Chondrocyte (in vitro differentiated cells): ENCODE measurements around the gene ITLN2. TPM values are rescaled to one million over a fixed set of nuclear protein-coding genes. Genes with fewer than 3 reads are reported as not detected.

Experiments
- DNase-seq: peaks from one replicate; pipeline ENCODE4 v3.0.0; 2021; ENCODE audit warnings: mixed read lengths, low spot score
- H3K27ac Mint-ChIP-seq: one replicate; pipeline ENCODE4 v1.8.0; 2021; ENCODE audit warnings: mild to moderate bottlenecking, moderate library complexity, mixed read lengths; ENCODE audit not compliant: unreplicated experiment
- H3K27me3 Mint-ChIP-seq: 2 replicates; pipeline ENCODE4 v1.8.0; 2021; ENCODE audit warnings: low read depth, mixed read lengths
- H3K36me3 Mint-ChIP-seq: 2 replicates; pipeline ENCODE4 v1.8.0; 2021; ENCODE audit warnings: low read depth, mixed read lengths
- H3K4me1 Mint-ChIP-seq: 2 replicates; pipeline ENCODE4 v1.8.0; 2021; ENCODE audit warnings: low read depth, mild to moderate bottlenecking, mixed read lengths
- H3K4me3 Mint-ChIP-seq: one replicate; pipeline ENCODE4 v1.8.0; 2021; ENCODE audit warnings: mild to moderate bottlenecking, moderate library complexity, mixed read lengths; ENCODE audit not compliant: unreplicated experiment
- H3K9me3 Mint-ChIP-seq: 2 replicates; pipeline ENCODE4 v1.8.0; 2021; ENCODE audit warnings: low read depth, mixed read lengths
- total RNA-seq: library from RNA; stranded (reverse); gene quantifications from 3 replicates; pipeline ENCODE4 v1.2.1, GENCODE V29; 2021
- TF ChIP-seq, protein P1 (sequence below): fragments of 200-600 bp; sonication (generic); IDR thresholded peaks from 2 replicates; pipeline ENCODE4 v1.5.0; 2021; ENCODE audit warnings: antibody characterized with exemption, mild to moderate bottlenecking, moderate library complexity

Gene ITLN2
- total RNA-seq, 1 donor from 2014 or later: not detected

DNA sequence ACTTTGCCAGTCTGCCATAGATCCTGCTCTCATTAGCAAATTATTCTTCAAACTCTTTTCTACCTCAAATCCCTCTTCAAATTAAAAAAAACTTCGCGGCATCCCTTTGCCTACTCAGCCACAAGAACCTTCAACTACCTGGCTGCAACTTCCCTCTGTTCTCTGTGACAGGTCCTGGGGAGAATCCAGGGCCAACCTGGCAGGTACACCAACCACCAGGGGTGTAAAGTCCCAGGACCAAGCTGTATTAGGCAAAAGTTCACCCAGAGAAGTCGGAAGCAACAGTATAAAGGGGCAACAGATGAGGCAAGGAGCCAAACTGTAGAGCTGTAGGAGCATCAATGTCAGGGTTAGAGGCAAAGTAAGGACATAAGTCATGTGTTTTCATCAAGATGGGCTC is 18.3 kb upstream of the ITLN2 start:
- H3K27ac Mint-ChIP-seq: no peak overlapping the region
- no peaks in the 10 kb centered on the region for H3K4me1 Mint-ChIP-seq
- H3K36me3 Mint-ChIP-seq: no peaks in the 10 kb centered on the region
- TF ChIP-seq, protein P1, sequence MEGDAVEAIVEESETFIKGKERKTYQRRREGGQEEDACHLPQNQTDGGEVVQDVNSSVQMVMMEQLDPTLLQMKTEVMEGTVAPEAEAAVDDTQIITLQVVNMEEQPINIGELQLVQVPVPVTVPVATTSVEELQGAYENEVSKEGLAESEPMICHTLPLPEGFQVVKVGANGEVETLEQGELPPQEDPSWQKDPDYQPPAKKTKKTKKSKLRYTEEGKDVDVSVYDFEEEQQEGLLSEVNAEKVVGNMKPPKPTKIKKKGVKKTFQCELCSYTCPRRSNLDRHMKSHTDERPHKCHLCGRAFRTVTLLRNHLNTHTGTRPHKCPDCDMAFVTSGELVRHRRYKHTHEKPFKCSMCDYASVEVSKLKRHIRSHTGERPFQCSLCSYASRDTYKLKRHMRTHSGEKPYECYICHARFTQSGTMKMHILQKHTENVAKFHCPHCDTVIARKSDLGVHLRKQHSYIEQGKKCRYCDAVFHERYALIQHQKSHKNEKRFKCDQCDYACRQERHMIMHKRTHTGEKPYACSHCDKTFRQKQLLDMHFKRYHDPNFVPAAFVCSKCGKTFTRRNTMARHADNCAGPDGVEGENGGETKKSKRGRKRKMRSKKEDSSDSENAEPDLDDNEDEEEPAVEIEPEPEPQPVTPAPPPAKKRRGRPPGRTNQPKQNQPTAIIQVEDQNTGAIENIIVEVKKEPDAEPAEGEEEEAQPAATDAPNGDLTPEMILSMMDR: no peak
- H3K27me3 Mint-ChIP-seq: peaks cover 29% of the 10 kb centered on the region
- H3K4me3 Mint-ChIP-seq: no peak overlapping the region
- no peaks in the 10 kb centered on the region for H3K9me3 Mint-ChIP-seq
- DNase-seq: no peak

DNA sequence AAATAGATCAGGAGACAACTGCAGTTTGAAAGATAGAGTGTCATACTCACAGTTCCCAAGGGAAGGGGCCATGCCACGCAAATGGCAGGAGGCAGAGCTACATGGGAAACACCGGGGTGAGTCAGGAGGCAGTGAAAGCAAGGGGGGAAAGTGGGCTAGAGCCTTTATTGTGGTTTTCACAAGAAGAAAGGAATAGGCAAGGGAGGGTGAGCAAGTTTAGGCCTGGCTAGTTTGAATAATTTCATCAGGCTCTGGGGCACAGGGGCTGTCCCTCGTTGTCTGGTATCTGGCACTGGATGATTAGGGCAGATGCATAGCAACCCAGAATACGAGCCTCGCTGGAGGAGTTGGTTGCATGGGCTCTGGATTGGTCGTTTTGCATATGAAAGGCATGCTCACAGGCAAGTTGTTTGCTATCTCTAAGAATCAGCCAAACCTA is 17.0 kb upstream of the ITLN2 start:
- H3K27ac Mint-ChIP-seq: no peak overlapping the region
- no peaks in the 10 kb centered on the region for H3K36me3 Mint-ChIP-seq
- H3K4me1 Mint-ChIP-seq: no peaks in the 10 kb centered on the region
- TF ChIP-seq, protein P1: no peak
- no peaks in the 10 kb centered on the region for H3K9me3 Mint-ChIP-seq
- DNase-seq: no peak
- no peak overlapping the region for H3K4me3 Mint-ChIP-seq
- H3K27me3 Mint-ChIP-seq: peaks cover 37% of the 10 kb centered on the region

DNA sequence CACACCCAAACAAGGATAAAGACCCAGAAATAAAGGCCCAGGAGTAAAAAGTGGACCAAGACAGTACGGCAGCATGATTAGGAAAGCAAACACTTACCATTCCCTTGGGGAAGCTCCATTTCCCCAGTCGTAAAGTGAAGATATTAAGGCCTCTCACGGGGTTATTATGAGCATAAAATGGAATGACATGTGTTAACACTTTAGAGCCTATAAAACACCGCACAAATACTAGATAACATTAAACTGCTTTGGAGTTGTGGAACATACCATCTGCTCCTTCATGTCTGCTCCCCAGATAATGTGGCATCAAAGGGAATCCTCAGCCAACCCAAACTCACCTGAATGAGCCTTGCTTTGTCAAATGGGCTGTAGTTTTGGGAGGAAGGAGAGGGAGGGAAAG is 8.9 kb upstream of the ITLN2 start:
- H3K27ac Mint-ChIP-seq: no peak overlapping the region
- H3K4me3 Mint-ChIP-seq: no peak overlapping the region
- peaks cover 16% of the 10 kb centered on the region for H3K27me3 Mint-ChIP-seq
- H3K4me1 Mint-ChIP-seq: no peaks in the 10 kb centered on the region
- H3K36me3 Mint-ChIP-seq: no peaks in the 10 kb centered on the region
- TF ChIP-seq, protein P1: no peak
- DNase-seq: no peak
- H3K9me3 Mint-ChIP-seq: no peaks in the 10 kb centered on the region

DNA sequence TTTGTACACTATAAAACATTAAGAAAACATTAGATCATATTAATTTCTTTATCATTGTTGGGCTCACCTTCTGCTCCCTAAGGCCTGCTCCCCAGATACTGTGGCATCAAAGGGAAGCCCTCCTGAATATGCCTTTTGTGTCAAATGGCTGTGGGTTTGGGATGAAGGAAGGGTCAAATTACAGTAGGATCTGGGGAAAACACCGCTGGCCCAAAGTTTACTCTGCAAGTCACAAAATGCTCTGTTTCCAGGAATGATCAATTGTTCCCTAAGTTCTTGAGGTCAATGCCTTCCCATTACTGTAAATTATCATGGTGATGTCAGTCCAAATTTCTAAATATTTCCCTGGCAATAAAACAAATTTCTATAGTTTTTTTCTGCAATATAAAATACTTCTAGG is 6.8 kb upstream of the ITLN2 start:
- TF ChIP-seq, protein P1: no peak
- DNase-seq: no peak
- Mint-ChIP-seq H3K4me1 (no peaks in the 10 kb centered on the region), H3K27ac (no peak overlapping the region), H3K9me3 (no peaks in the 10 kb centered on the region), H3K36me3 (no peaks in the 10 kb centered on the region), H3K27me3 (peaks cover 9% of the 10 kb centered on the region), H3K4me3 (no peak overlapping the region)

DNA sequence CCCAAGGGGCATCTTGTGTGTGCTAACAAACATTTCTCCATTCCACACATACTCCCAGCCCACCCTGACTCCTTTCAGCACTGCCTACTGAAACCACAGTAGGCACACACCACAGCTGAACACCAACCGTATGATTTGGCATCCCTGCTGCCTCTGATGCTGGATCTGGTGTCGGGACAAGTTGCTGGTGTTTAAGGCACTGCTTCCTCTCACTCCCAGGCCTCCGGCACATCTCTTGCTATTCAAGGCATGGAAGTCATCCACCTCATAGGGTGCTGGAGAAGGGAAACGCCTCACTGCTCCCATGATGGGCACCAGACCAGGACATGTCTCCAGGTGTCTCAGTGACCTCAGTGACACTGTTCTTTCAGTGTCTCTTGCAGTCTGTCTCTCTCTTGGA is 2.4 kb upstream of the ITLN2 start:
- TF ChIP-seq, protein P1: no peak
- Mint-ChIP-seq H3K4me1 (no peaks in the 10 kb centered on the region), H3K27ac (no peak overlapping the region), H3K4me3 (no peak overlapping the region), H3K9me3 (no peaks in the 10 kb centered on the region), H3K27me3 (peaks cover 27% of the 10 kb centered on the region), H3K36me3 (no peaks in the 10 kb centered on the region)
- DNase-seq: no peak
